Activated CD8-positive, alpha-beta memory T cell treated with anti-CD3 and anti-CD28 coated beads, Interleukin-2, amount 10 ng/mL, durations not matched to agents 7 days and 5 days (primary cell): Measurements from ENCODE around the gene RAB44. TPM values are rescaled to one million over a fixed set of nuclear protein-coding genes. Genes with fewer than 3 reads are reported as not detected.

Experiments used
- ATAC-seq: fragments of 150-1000 bp; cut with Tn5 transposase; one replicate; pipeline ENCODE4 v1.10.0; 2021; ENCODE audit warnings: moderate library complexity
- CTCF ChIA-PET: fragments of 350-600 bp; sonication (Branson Sonifier 250); formaldehyde crosslinking; loops from one replicate; lab custom pipeline; 2021; ENCODE audit warnings: antibody characterized with exemption; lab: Charles Lee
- DNase-seq: peaks from one replicate; pipeline ENCODE4 v3.0.0-alpha.2; 2020
- H3K27ac Mint-ChIP-seq: one replicate; pipeline ENCODE4 v1.8.0; 2021; ENCODE audit warnings: mild to moderate bottlenecking, mixed read lengths
- H3K27me3 Mint-ChIP-seq: one replicate; pipeline ENCODE4 v1.8.0; 2021; ENCODE audit warnings: mixed read lengths
- H3K36me3 Mint-ChIP-seq: one replicate; pipeline ENCODE4 v1.8.0; 2021; ENCODE audit warnings: mild to moderate bottlenecking, mixed read lengths
- H3K4me1 Mint-ChIP-seq: one replicate; pipeline ENCODE4 v1.8.0; 2021; ENCODE audit warnings: mixed read lengths
- H3K4me3 Mint-ChIP-seq: one replicate; pipeline ENCODE4 v1.8.0; 2021; ENCODE audit warnings: mild to moderate bottlenecking, moderate library complexity, mixed read lengths
- H3K9me3 Mint-ChIP-seq: one replicate; pipeline ENCODE4 v1.8.0; 2022; ENCODE audit warnings: low read depth, mixed read lengths
- total RNA-seq, 2 experiments: library from RNA; stranded (reverse); gene quantifications; one replicate each; pipeline ENCODE4 v1.2.3, GENCODE V29; 2021

Gene RAB44
- total RNA-seq, 2 experiments from 2014 or later = not detected

- H3K36me3 Mint-ChIP-seq = peaks cover 46% of the 10 kb centered on the region
- DNase-seq (no peak), ATAC-seq (no peak)
- H3K9me3 Mint-ChIP-seq = no peaks in the 10 kb centered on the region
- peaks cover 26% of the 10 kb centered on the region for H3K4me1 Mint-ChIP-seq
- no peak overlapping the region for H3K4me3 Mint-ChIP-seq
- no peak overlapping the region for H3K27ac Mint-ChIP-seq
- CTCF ChIA-PET = interaction anchor here (10.0 kb wide), 1 partner anchor 74 kb away, joined by 60 read pairs; no protein-coding TSS in a partner anchor
- no peaks in the 10 kb centered on the region for H3K27me3 Mint-ChIP-seq
These were observed 12.3 kb upstream of the RAB44 start for GRCh38 chr6:36685166-36685924.

GRCh38 chr6:36685926-36686667 lies 11.5 kb upstream of the RAB44 start:
- peaks cover 25% of the 10 kb centered on the region for H3K4me1 Mint-ChIP-seq
- H3K9me3 Mint-ChIP-seq = no peaks in the 10 kb centered on the region
- ATAC-seq = no peak
- no peak overlapping the region for H3K4me3 Mint-ChIP-seq
- H3K27ac Mint-ChIP-seq = no peak overlapping the region
- no peak for DNase-seq
- H3K36me3 Mint-ChIP-seq = peaks cover 42% of the 10 kb centered on the region
- no peaks in the 10 kb centered on the region for H3K27me3 Mint-ChIP-seq
- CTCF ChIA-PET = interaction anchor here (1.2 kb wide), 1 partner anchor 62 kb away, joined by 3 read pairs; no protein-coding TSS in a partner anchor

GRCh38 chr6:36686668-36687513 lies 10.7 kb upstream of the RAB44 start:
- peaks cover 30% of the 10 kb centered on the region for H3K4me1 Mint-ChIP-seq
- no peak overlapping the region for H3K4me3 Mint-ChIP-seq
- peaks cover 40% of the 10 kb centered on the region for H3K36me3 Mint-ChIP-seq
- CTCF ChIA-PET = interaction anchor here (1.2 to 2.1 kb wide), 2 partner anchors 37 to 63 kb away, joined by 3 to 7 read pairs; no protein-coding TSS in a partner anchor
- no peak overlapping the region for H3K27ac Mint-ChIP-seq
- H3K27me3 Mint-ChIP-seq = no peaks in the 10 kb centered on the region
- ATAC-seq = no peak
- no peak for DNase-seq
- H3K9me3 Mint-ChIP-seq = no peaks in the 10 kb centered on the region

- H3K27me3 Mint-ChIP-seq = no peaks in the 10 kb centered on the region
- H3K4me3 Mint-ChIP-seq = no peak overlapping the region
- DNase-seq = no peak
- H3K9me3 Mint-ChIP-seq = no peaks in the 10 kb centered on the region
- H3K4me1 Mint-ChIP-seq = peaks cover 28% of the 10 kb centered on the region
- no peak for ATAC-seq
- CTCF ChIA-PET = interaction anchor here (2.1 kb wide), 1 partner anchor 36 kb away, joined by 7 read pairs; no protein-coding TSS in a partner anchor
- H3K36me3 Mint-ChIP-seq = peaks cover 34% of the 10 kb centered on the region
- H3K27ac Mint-ChIP-seq = no peak overlapping the region
These were observed 9.4 kb upstream of the RAB44 start for GRCh38 chr6:36688063-36688738.

GRCh38 chr6:36688739-36689075 lies 8.9 kb upstream of the RAB44 start:
- H3K27me3 Mint-ChIP-seq = no peaks in the 10 kb centered on the region
- ATAC-seq (no peak), DNase-seq (no peak)
- no peaks in the 10 kb centered on the region for H3K9me3 Mint-ChIP-seq
- CTCF ChIA-PET = interaction anchor here (2.1 kb wide), 1 partner anchor 36 kb away, joined by 7 read pairs; no protein-coding TSS in a partner anchor
- no peak overlapping the region for H3K27ac Mint-ChIP-seq
- no peak overlapping the region for H3K4me3 Mint-ChIP-seq
- peaks cover 29% of the 10 kb centered on the region for H3K36me3 Mint-ChIP-seq
- H3K4me1 Mint-ChIP-seq = peaks cover 29% of the 10 kb centered on the region

- peaks cover 41% of the 10 kb centered on the region for H3K4me1 Mint-ChIP-seq
- peaks cover 8% of the 10 kb centered on the region for H3K36me3 Mint-ChIP-seq
- no peak overlapping the region for H3K4me3 Mint-ChIP-seq
- ATAC-seq (no peak), DNase-seq (no peak)
- no peaks in the 10 kb centered on the region for H3K9me3 Mint-ChIP-seq
- H3K27me3 Mint-ChIP-seq = no peaks in the 10 kb centered on the region
- no peak overlapping the region for H3K27ac Mint-ChIP-seq
- CTCF ChIA-PET = interaction anchor here (1.0 to 1.4 kb wide), 6 partner anchors 9 to 160 kb away, joined by 3 to 8 read pairs (median 4); no protein-coding TSS in a partner anchor
These were observed 6.6 kb upstream of the RAB44 start for GRCh38 chr6:36691011-36691410.

- Mint-ChIP-seq H3K27me3 (no peaks in the 10 kb centered on the region), H3K4me1 (peaks cover 46% of the 10 kb centered on the region), H3K4me3 (no peak overlapping the region), H3K27ac (peak overlapping the region; percentile 77), H3K9me3 (no peaks in the 10 kb centered on the region), H3K36me3 (peaks cover 5% of the 10 kb centered on the region)
- DNase-seq (no peak), ATAC-seq (no peak)
- CTCF ChIA-PET = interaction anchor here (1.0 to 1.8 kb wide), 6 partner anchors 10 to 159 kb away, joined by 3 to 5 read pairs (median 4); partner anchors contain the start of gene CDKN1A
These were observed 6.0 kb upstream of the RAB44 start for GRCh38 chr6:36691612-36692011.

GRCh38 chr6:36692220-36692619 lies 5.4 kb upstream of the RAB44 start:
- no peak overlapping the region for H3K4me3 Mint-ChIP-seq
- CTCF ChIA-PET = interaction anchor here (1.2 to 1.8 kb wide), 6 partner anchors 11 to 159 kb away, joined by 4 to 9 read pairs (median 5); partner anchors contain the start of gene CDKN1A
- peaks cover 51% of the 10 kb centered on the region for H3K4me1 Mint-ChIP-seq

GRCh38 chr6:36692861-36693702 lies 4.5 kb upstream of the RAB44 start:
- no peak for DNase-seq

More at GRCh38 chr6:36692220-36692619, 5.4 kb upstream of the RAB44 start:
- H3K27ac Mint-ChIP-seq = peak overlapping the region; percentile 77
- no peaks in the 10 kb centered on the region for H3K27me3 Mint-ChIP-seq
- peaks cover 2% of the 10 kb centered on the region for H3K36me3 Mint-ChIP-seq
- peak; percentile 84 for DNase-seq
- no peaks in the 10 kb centered on the region for H3K9me3 Mint-ChIP-seq
- ATAC-seq = peak; percentile 88

GRCh38 chr6:36694616-36695015 lies 3.0 kb upstream of the RAB44 start:
- Mint-ChIP-seq H3K4me1 (peaks cover 51% of the 10 kb centered on the region), H3K4me3 (no peak overlapping the region)

More at GRCh38 chr6:36692861-36693702, 4.5 kb upstream of the RAB44 start:
- H3K36me3 Mint-ChIP-seq = peaks cover 2% of the 10 kb centered on the region
- no peaks in the 10 kb centered on the region for H3K27me3 Mint-ChIP-seq
- CTCF ChIA-PET = interaction anchor here (1.2 to 1.8 kb wide), 5 partner anchors 12 to 77 kb away, joined by 4 to 9 read pairs (median 5); partner anchors contain the start of gene CDKN1A
- no peaks in the 10 kb centered on the region for H3K9me3 Mint-ChIP-seq
- no peak for ATAC-seq
- H3K27ac Mint-ChIP-seq = peak overlapping the region; percentile 77
- H3K4me1 Mint-ChIP-seq = peaks cover 51% of the 10 kb centered on the region
- H3K4me3 Mint-ChIP-seq = no peak overlapping the region

GRCh38 chr6:36695414-36695813 lies 2.2 kb upstream of the RAB44 start:
- CTCF ChIA-PET = interaction anchor here (0.8 to 1.5 kb wide), 5 partner anchors 11 to 80 kb away, joined by 3 to 6 read pairs (median 3); no protein-coding TSS in a partner anchor
- peak overlapping the region; percentile 0 for H3K27ac Mint-ChIP-seq
- ATAC-seq = peak; percentile 52
- DNase-seq = no peak
- H3K4me1 Mint-ChIP-seq = peaks cover 51% of the 10 kb centered on the region
- H3K27me3 Mint-ChIP-seq = no peaks in the 10 kb centered on the region
- no peaks in the 10 kb centered on the region for H3K9me3 Mint-ChIP-seq
- peaks cover 2% of the 10 kb centered on the region for H3K36me3 Mint-ChIP-seq
- H3K4me3 Mint-ChIP-seq = no peak overlapping the region

More at GRCh38 chr6:36694616-36695015, 3.0 kb upstream of the RAB44 start:
- Mint-ChIP-seq H3K27ac (no peak overlapping the region), H3K27me3 (no peaks in the 10 kb centered on the region), H3K36me3 (peaks cover 2% of the 10 kb centered on the region), H3K9me3 (no peaks in the 10 kb centered on the region)
- no peak for DNase-seq
- CTCF ChIA-PET = interaction anchor here (0.6 to 1.5 kb wide), 5 partner anchors 10 to 185 kb away, joined by 3 to 6 read pairs (median 3); no protein-coding TSS in a partner anchor
- no peak for ATAC-seq
